ENCODE measurements around the gene COL5A1. TPM values are rescaled to one million over a fixed set of nuclear protein-coding genes. Genes with fewer than 3 reads are reported as not detected.

COL5A1 gene
- total and polyA plus RNA-seq, 2 experiments from 2014 or later = 2.5 to 13.1 TPM

GRCh38 chr9:134835987-134836386, 194.4 kb downstream of the COL5A1 start:
- Histone ChIP-seq H3K27me3 (ENCODE audit: insufficient read depth) (no peaks in the 10 kb centered on the region), H3K79me2 (replicated peaks; ENCODE audit: insufficient read depth) (no peaks in the 10 kb centered on the region), H3K27ac (ENCODE audit: low read depth) (no peak overlapping the region), H2AFZ (no peak overlapping the region), H3K4me3 (no peak overlapping the region), H3F3A (replicated peaks; ENCODE audit: low read depth) (no peaks in the 10 kb centered on the region), H3K9me2 (ENCODE audit: insufficient read depth) (no peaks in the 10 kb centered on the region), H4K20me1 (replicated peaks; ENCODE audit: insufficient read depth) (no peaks in the 10 kb centered on the region), H3K4me1 (ENCODE audit: insufficient read depth) (no peaks in the 10 kb centered on the region), H3K36me3 (ENCODE audit: insufficient read depth) (no peaks in the 10 kb centered on the region), H3K4me2 (no peak overlapping the region)
- DNase-seq (ENCODE audit: low spot score) (no peak), ATAC-seq (no peak)
- Mint-ChIP-seq H3K27me3 (ENCODE audit: insufficient read depth, low read depth, poor library complexity) (peaks cover 9% of the 10 kb centered on the region), H3K27ac (no peak overlapping the region), H3K4me1 (no peaks in the 10 kb centered on the region), H3K4me3 (no peak overlapping the region), H3K36me3 (ENCODE audit: low read depth) (no peaks in the 10 kb centered on the region), H3K9me3 (no peaks in the 10 kb centered on the region)
- TF ChIP-seq POLR2AphosphoS5 (IDR thresholded peaks at IDR 0.05; ENCODE audit: low read depth) (no peak), NANOG (IDR thresholded peaks at IDR 0.05; ENCODE audit: borderline replicate concordance) (no peak), EZH2phosphoT487 (IDR thresholded peaks at IDR 0.05; ENCODE audit: unreplicated experiment) (no peak), JUNB (IDR thresholded peaks at IDR 0.05; ENCODE audit: unreplicated experiment) (no peak), ETS1 (IDR thresholded peaks at IDR 0.05) (no peak), ZNF462 (CRISPR knock-in tag; IDR thresholded peaks at IDR 0.05) (no peak), REST (IDR thresholded peaks at IDR 0.05; ENCODE audit: unreplicated experiment) (no peak), EZH2 (IDR thresholded peaks at IDR 0.05; ENCODE audit: low read depth, unreplicated experiment) (no peak), STAT1 (IDR thresholded peaks at IDR 0.05; ENCODE audit: unreplicated experiment) (no peak), ZNF114 (CRISPR knock-in tag; IDR thresholded peaks at IDR 0.05) (no peak), ZNF331 (CRISPR knock-in tag; IDR thresholded peaks at IDR 0.05; ENCODE audit: low read depth) (no peak), CTCF (conservative IDR thresholded peaks at IDR 0.05; ENCODE audit: low read depth in 2 of 2) (no peak), CREB1 (CRISPR knock-in tag; IDR thresholded peaks at IDR 0.05; ENCODE audit: low read depth) (no peak)

Measured in GM23338 (cell line).